ENCODE data around the gene VWA8. TPM values are rescaled to one million over a fixed set of nuclear protein-coding genes. Genes with fewer than 3 reads are reported as not detected.

Gene VWA8
- total RNA-seq, 1 donor from 2014 or later: 14.6 TPM

DNA sequence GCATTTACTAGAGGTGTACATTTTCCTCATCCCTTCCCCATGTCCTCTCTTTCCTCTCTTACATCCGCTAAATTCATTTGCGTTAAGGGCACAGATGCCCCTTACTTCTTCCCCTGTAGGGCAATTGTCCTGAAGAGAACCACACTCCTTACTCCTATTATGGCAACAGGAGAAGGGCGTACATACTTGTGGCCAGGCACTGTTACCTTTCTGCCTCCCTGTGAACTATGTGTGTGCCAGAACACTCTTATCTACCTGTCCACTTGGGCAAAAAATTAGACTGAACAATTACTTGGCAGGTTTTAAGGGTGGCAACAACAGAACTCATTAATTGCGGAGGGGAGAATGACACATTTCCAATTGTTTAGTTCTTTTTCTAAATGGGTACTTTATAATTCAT is 351.1 kb downstream of the VWA8 start:
- TF ChIP-seq, protein P1, sequence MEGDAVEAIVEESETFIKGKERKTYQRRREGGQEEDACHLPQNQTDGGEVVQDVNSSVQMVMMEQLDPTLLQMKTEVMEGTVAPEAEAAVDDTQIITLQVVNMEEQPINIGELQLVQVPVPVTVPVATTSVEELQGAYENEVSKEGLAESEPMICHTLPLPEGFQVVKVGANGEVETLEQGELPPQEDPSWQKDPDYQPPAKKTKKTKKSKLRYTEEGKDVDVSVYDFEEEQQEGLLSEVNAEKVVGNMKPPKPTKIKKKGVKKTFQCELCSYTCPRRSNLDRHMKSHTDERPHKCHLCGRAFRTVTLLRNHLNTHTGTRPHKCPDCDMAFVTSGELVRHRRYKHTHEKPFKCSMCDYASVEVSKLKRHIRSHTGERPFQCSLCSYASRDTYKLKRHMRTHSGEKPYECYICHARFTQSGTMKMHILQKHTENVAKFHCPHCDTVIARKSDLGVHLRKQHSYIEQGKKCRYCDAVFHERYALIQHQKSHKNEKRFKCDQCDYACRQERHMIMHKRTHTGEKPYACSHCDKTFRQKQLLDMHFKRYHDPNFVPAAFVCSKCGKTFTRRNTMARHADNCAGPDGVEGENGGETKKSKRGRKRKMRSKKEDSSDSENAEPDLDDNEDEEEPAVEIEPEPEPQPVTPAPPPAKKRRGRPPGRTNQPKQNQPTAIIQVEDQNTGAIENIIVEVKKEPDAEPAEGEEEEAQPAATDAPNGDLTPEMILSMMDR (IDR thresholded peaks at IDR 0.05; ENCODE audit: insufficient read depth, low read length, poor library complexity, severe bottlenecking): no peak

DNA sequence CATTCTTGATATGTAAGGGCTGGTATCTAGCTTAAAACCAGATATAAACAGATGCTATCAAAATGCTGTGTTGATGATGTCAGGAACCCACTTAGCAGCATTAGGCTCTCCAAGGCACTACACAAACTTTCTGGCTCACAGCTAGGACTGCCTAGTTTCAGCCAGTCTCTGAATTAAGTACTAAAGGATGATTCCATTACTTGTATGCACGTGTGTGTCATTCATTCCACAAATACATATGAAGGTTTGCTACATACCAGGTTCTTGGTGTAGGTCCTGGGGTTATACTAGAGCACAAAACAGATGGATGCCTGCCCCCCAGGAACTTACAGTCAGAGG is 352.1 kb downstream of the VWA8 start:
- H3K4me3 ChIP-seq (ENCODE audit: low read depth, low read length): no peak overlapping the region
- no peak for DNase-seq (ENCODE audit: low read depth)
- H3K27me3 ChIP-seq (ENCODE audit: control insufficient read depth, insufficient read depth, low read length): no peaks in the 10 kb centered on the region
- no peaks in the 10 kb centered on the region for H3K36me3 ChIP-seq (ENCODE audit: control insufficient read depth, insufficient read depth, low read length)
- TF ChIP-seq, protein P1 (IDR thresholded peaks at IDR 0.05; ENCODE audit: insufficient read depth, low read length, poor library complexity, severe bottlenecking): no peak

More for the DNA sequence above, 351.1 kb downstream of the VWA8 start:
- Histone ChIP-seq H3K36me3 (ENCODE audit: control insufficient read depth, insufficient read depth, low read length) (no peaks in the 10 kb centered on the region), H3K27me3 (ENCODE audit: control insufficient read depth, insufficient read depth, low read length) (no peaks in the 10 kb centered on the region), H3K4me3 (ENCODE audit: low read depth, low read length) (no peak overlapping the region)
- no peak for DNase-seq (ENCODE audit: low read depth)

DNA sequence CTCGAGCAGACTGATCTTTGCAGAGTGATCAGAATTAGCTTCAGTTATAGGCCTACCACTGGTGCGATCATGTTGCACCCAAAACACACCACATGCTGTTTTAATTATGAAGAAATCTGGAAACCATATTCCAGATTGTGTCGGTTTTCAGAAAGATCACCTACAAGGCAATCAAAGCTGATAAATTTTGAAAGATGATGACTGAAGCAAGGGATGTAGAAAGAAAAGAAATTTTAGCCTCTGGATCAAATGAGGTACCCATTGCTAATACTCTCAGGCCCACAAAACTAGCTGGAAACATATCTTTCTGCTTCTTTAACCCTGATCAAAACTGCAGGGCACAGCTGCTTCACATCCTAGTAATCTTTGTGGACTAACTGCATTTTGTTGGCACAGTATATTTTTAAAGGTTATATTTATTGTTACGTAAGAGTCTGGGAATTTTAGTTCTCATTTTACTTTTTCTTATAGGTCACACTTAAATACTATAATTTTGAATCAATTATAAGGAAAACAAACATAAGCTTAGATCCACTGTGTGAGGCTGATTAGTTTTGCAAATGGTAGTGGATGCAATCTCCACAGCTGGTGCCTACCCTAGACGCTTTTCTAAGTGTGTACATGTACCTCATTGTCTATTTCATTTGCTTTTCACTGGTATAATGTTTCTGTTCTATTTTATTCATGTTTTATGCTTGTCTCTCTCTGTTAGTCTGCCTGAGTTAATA is 352.6 kb downstream of the VWA8 start:
- H3K4me3 ChIP-seq (ENCODE audit: low read depth, low read length): no peak overlapping the region

DNA sequence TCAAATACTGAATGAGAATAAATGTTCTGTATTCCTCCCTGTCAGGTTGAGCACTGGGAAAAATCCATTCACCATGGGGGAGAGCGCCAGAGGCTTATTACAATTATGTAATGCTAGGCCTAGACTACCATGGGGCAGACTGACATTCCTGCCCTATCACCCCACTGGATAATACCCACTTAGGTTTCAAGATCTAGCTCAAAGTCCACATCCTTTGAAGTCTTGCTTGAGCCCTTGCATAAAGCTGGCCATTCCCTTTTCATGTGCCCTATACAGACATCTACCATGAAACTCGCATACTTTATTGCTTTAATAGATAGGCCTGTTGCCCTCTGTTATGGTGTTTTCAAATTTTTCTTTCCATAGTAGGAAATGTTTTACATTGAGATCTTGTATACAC is 354.3 kb downstream of the VWA8 start:
- no peaks in the 10 kb centered on the region for H3K27me3 ChIP-seq (ENCODE audit: control insufficient read depth, insufficient read depth, low read length)
- no peak for DNase-seq (ENCODE audit: low read depth)
- H3K4me3 ChIP-seq (ENCODE audit: low read depth, low read length): no peak overlapping the region
- H3K36me3 ChIP-seq (ENCODE audit: control insufficient read depth, insufficient read depth, low read length): no peaks in the 10 kb centered on the region
- TF ChIP-seq, protein P1 (IDR thresholded peaks at IDR 0.05; ENCODE audit: insufficient read depth, low read length, poor library complexity, severe bottlenecking): no peak

More for the DNA sequence above, 352.6 kb downstream of the VWA8 start:
- TF ChIP-seq, protein P1 (IDR thresholded peaks at IDR 0.05; ENCODE audit: insufficient read depth, low read length, poor library complexity, severe bottlenecking): no peak
- no peaks in the 10 kb centered on the region for H3K36me3 ChIP-seq (ENCODE audit: control insufficient read depth, insufficient read depth, low read length)
- no peak for DNase-seq (ENCODE audit: low read depth)
- no peaks in the 10 kb centered on the region for H3K27me3 ChIP-seq (ENCODE audit: control insufficient read depth, insufficient read depth, low read length)

DNA sequence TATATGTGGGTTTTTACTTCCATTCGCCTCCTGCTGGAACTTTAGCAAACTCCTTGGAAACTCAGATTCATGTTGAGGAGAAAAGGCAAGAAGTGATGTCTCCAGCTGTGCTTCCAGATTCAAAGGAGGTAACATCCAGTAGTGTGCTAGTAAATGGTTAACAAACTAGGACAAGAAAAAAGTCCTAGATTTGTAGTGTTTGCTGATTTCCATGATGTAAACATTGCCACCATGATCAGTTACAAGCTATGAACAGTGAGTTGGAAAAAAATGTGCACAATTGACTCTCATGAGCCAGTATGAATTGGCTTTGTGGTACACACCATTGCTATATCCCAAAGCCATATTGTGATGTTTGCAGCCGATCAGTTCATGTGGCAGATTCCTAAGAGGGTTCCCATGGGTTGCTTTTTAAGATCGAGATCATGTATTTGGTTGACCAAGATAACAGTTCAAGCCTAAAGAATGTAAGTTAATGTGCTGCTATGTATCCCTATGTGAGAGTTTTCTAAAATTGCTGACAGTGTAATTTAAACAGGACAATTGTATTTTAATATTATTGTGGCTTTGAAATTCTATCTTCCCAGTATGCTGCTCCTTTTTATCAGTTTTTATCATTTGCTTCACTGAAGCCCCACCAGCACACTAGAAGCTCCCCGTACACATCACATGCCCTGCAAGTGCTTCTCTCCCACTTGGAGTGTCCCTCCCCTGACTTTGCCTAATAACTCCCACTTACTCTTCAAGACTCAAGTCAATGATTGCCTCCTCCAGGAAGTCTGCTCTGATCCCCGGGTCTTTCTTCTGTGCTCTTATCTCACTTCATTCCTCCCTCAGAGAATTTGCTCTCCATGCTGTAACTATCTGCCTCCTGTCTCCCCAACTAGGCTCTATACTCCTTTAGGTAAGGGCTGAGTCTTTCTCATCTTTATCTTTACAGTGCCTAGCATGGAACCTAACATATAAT is 355.3 kb downstream of the VWA8 start:
- TF ChIP-seq, protein P1 (IDR thresholded peaks at IDR 0.05; ENCODE audit: insufficient read depth, low read length, poor library complexity, severe bottlenecking): no peak
- Histone ChIP-seq H3K27me3 (ENCODE audit: control insufficient read depth, insufficient read depth, low read length) (no peaks in the 10 kb centered on the region), H3K36me3 (ENCODE audit: control insufficient read depth, insufficient read depth, low read length) (no peaks in the 10 kb centered on the region), H3K4me3 (ENCODE audit: low read depth, low read length) (no peak overlapping the region)
- no peak for DNase-seq (ENCODE audit: low read depth)
